ENCODE results near the gene CRAT.

Gene CRAT

GRCh38 chr9:129089246-129089645, 21.3 kb downstream of the CRAT start:
- DNase-seq (ENCODE audit: low spot score) = no peak

DNA sequence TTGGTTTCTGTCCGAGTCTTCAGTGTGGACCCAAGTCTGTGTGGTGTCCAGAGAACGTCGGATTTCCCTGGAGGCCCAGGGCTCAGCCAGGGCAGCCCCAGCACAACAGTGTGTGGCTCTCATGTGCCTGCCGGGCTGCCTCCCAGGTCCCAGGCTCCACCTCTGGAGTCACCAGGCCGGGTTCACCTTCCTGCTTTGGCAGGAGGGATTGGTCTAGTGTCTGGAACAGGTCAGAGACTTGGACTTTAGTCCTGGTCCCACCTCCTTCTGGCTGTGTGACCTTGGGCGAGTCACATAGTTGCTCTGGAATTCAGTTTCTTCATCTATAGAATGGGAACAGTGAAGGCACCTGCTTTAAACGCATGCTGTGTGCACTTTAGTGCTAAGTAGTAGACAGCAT, 26.5 kb downstream of the CRAT start:
- no peak for DNase-seq (ENCODE audit: low spot score)

GRCh38 chr9:129081388-129081904, 29.1 kb downstream of the CRAT start:
- no peak for DNase-seq (ENCODE audit: low spot score)

DNA sequence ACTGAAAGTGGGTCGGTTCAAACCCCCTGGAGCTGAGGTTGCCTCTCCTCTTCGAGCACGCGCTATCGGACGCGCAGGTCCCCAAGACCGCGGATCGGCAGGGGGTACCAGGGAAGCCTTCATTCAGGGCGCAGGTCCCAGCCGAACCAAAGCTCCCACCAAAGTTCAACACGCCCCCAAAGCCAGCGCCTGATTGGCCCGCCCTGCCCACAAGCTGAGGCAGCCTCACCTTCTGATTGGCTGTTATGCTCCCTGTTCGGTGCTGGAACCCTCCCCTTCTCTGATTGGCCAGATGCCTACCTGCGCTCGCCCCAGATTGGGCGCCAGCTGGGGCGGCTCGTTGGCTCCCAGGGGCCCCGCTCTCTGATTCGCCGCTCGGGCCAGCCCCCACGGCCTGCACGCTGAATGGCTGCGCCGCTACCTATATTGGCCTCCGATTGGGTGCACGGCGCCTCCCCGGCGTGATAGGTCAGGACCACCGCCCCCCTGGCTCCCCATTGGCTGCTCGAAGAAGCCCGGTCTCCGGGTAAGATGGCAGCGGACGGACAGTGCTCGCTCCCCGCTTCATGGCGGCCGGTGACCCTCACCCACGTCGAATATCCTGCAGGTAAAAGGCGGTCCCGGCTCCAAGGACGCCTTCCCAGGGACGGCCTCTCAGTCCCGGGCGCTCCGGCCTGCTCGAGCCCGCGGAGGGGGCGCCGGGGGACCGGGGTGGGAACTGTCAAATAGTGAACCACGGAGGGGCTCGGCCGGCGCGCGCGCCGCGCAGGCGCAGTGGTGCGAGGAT, 29.8 kb downstream of the CRAT start, which contains the start of gene DOLPP1:
Gene DOLPP1 (plus strand): TSS at position 511 of the 787 bp plus-strand sequence. CDS start 21 bp downstream, at position 532.
- DNase-seq (ENCODE audit: low spot score) = peak; percentile 98

DNA sequence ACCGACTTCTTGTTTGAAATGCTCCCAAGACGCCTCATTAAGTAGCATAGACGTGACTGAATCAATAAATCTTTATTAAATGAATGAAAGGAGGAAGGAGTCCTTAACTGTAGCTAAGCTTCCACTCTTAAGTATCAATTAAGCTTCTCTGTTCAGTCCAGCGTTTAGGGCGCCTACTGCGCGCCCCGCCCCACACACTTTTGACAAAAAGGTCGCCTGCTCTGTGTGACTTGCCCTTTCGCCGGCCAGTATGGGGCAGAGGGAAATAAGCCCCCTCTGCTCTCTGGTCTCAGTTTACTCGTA, 30.3 kb downstream of the CRAT start:
- peak; percentile 3 for DNase-seq (ENCODE audit: low spot score)

DNA sequence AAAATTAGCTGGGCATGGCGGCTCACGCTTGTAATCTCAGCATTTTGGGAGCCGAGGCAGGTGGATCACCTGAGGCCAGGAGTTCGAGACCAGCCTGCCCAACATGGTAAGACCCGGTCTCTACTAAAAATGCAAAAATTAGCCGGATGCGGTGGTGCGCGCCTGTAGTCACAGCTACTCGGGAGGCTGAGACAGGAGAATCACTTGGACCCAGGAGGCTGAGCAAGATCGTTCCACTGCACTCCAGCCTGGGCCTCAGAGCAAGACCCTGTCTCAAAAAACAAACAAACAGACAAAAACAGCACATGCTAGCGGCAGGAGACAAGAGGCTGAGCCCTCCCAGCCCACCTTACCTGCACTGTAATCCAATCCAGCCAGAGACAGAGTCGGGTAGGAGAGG, 30.8 kb downstream of the CRAT start:
- no peak for DNase-seq (ENCODE audit: low spot score)

DNA sequence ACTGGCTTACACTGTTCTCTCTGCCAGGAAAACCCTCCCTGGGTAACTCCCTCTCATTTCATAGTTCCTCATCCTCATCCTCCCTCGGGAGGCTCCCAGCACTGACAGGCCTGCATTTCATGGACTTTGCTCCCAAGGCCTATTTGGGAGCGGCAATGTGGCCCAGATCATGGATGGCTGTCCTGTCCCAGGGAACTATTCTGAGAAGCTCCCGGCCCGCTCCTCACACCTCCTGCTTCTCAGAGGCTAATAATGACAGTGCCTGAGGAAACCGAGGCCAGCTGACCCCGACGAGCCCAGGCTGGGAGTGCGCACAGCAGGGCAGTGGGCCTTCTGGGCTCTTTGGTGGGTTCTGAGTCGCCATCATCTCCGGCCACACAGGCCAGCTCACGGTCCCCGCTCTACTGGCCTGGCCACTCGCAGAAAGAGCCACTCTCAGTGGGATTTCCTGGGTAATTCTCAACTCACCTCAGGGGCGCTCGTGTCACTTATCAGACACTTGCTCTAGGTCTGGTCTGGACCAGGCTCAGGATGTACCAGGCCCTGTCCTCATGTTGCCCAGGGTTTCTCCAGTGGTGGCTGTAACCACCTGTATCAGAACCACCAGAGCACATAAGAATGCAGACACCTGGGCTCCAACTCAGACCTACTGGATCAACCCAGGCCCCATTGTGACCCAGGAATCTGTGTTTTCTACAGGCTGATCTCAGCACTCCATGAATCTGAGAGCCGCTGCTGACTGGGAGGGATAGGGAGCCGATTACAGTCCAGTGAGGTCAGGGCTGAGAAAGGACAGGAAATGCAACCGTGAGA, 31.7 kb downstream of the CRAT start:
- no peak for DNase-seq (ENCODE audit: low spot score)

- DNase-seq (ENCODE audit: low spot score) = no peak
Measured at GRCh38 chr9:129077236-129077635, 33.4 kb downstream of the CRAT start.

DNA sequence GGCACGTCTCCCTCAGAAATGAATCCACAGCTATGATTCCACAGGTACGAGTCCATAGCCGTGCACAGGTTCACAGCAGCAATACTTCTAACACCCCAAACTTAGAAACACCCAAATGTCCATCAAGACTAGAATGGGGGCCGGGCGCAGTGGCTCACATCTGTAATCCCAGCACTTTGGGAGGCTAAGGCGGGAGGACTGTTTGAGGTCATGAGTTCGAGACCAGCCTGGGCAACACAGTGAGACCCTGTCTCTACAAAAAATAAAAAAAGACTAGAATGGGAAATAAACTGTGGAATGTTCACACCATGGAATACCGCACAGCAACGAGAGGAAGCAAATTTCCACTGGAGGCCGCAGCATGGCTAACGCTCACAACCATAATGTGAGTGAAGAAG, 34.0 kb downstream of the CRAT start:
- no peak for DNase-seq (ENCODE audit: low spot score)

- no peak for DNase-seq (ENCODE audit: low spot score)
Measured at GRCh38 chr9:129075996-129076639, 34.5 kb downstream of the CRAT start.

DNA sequence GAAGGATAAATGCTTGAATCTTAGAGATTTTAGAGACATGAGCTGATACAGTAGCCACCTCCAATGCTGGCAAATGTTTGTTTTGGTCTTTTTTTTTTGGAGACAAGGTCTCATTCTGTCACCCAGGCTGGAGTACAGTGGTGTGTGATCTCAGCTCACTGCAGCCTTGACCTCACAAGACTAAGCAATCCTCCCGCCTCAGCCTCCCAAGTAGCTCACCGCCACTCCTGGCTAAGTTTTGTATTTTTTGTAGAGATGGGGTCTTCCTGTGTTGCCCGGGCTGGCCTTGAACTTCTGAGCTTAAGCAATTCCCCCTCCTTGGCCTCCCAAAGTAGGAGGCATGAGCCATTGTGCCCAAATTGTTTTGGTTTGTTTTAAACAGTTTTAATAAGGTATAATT, 36.5 kb downstream of the CRAT start:
- no peak for DNase-seq (ENCODE audit: low spot score)

- no peak for DNase-seq (ENCODE audit: low spot score)
Measured at GRCh38 chr9:129073404-129073803, 37.2 kb downstream of the CRAT start.

GRCh38 chr9:129072171-129072570, 38.4 kb downstream of the CRAT start:
- no peak for DNase-seq (ENCODE audit: low spot score)

GRCh38 chr9:129071526-129072126, 39.0 kb downstream of the CRAT start:
- DNase-seq (ENCODE audit: low spot score) = no peak

- no peak for DNase-seq (ENCODE audit: low spot score)
Measured at GRCh38 chr9:129070696-129071525, 39.7 kb downstream of the CRAT start.

- DNase-seq (ENCODE audit: low spot score) = no peak
Measured at GRCh38 chr9:129069862-129070641, 40.5 kb downstream of the CRAT start.

- no peak for DNase-seq (ENCODE audit: low spot score)
Measured at GRCh38 chr9:129068990-129069861, 41.4 kb downstream of the CRAT start.

- DNase-seq (ENCODE audit: low spot score) = no peak
Measured at GRCh38 chr9:129068110-129068509, 42.5 kb downstream of the CRAT start.

- no peak for DNase-seq (ENCODE audit: low spot score)
Measured at GRCh38 chr9:129064499-129064908, 46.1 kb downstream of the CRAT start.

GRCh38 chr9:129063061-129063460, 47.5 kb downstream of the CRAT start:
- no peak for DNase-seq (ENCODE audit: low spot score)
